ENCODE data around the gene ZNF385B. TPM values are rescaled to one million over a fixed set of nuclear protein-coding genes. Genes with fewer than 3 reads are reported as not detected.
A peak's percentile ranks its signal among the peaks of the same experiment; 100 is the strongest.

The ZNF385B gene
- total RNA-seq (10 to 100 TPM; 34.0 to 51.3 TPM), polyA plus RNA-seq (ENCODE audit: insufficient read length in 6 of 6) (1 to 10 TPM; 4.6 to 7.0 (median 5.6) TPM)
- long read RNA-seq, donor 1, partial matches to known transcripts: 0 of 1 reads
- long read RNA-seq, donor 1, other reads (novel, unspliced or antisense): 0 of 1 reads
- long read RNA-seq, donor 2: 0 reads
- long read RNA-seq, donor 3: 0 reads
- long read RNA-seq, donor 4, partial matches to known transcripts: 7 of 22 reads
- long read RNA-seq, donor 4, other reads (novel, unspliced or antisense): 14 of 22 reads
- long read RNA-seq, donor 5, partial matches to known transcripts: 0 of 1 reads
- long read RNA-seq, donor 5, other reads (novel, unspliced or antisense): 0 of 1 reads
- long read RNA-seq, donor 6: 0 reads
- long read RNA-seq, donor 7: 0 reads
- long read RNA-seq, donor 8: 0 reads
- long read RNA-seq, donor 9: 0 reads
- long read RNA-seq, donor 10, partial matches to known transcripts: 1 of 6 reads
- long read RNA-seq, donor 10, other reads (novel, unspliced or antisense): 5 of 6 reads
- long read RNA-seq, donor 11, partial matches to known transcripts: 6 of 6 reads
- long read RNA-seq, donor 11, other reads (novel, unspliced or antisense): 0 of 6 reads
- long read RNA-seq, donor 12, partial matches to known transcripts: 0 of 2 reads
- long read RNA-seq, donor 12, other reads (novel, unspliced or antisense): 0 of 2 reads

DNA sequence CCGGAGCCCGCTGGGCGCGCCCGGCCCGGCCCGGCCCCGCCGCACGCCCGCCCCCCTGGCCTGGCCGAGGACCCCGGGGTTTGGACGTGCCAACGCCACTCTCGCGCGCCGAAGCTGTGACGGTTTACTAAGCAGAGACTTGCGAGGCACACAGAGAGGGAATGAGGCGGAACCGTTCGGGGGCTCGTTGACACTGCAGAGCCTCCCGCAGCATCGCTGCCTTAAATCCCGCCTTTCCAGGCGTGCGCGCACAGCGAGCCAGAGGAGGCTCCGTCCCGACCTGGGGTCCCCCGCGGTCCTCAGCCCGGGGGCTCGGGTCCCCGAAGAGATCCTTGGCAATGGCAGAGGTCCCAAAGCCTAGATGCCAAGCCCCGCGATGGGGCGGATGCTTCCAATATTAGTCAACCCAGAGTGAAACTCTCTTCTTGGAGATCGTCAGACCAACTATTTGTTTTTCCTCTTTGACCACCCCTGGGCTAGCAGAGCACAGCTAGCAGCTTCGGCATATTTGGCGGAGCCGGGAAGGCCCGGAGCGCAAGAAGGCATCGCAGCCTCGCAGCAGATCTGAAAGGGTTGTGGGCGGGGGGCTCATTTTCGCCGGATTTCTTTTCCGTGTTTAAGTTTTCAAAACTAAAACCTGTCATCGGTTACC, at the start of gene ZNF385B:
ZNF385B (minus strand) TSS at position 197 of the 652 bp plus-strand sequence.
- Histone ChIP-seq H3K4me1 (peaks cover 0 to 9% of the 10 kb centered on the region in 2 donors), H3K27ac (no peak within 1 kb of the TSS), H3K27me3 (peaks cover 7 to 58% of the 10 kb centered on the region in 2 donors), H3K9me3 (no peaks in the 10 kb centered on the region), H3K36me3 (no peaks in the 10 kb centered on the region), H3K4me3 (peak within 1 kb of the TSS; percentile 39 to 41)
- ATAC-seq: peak; percentile 38
- DNase-seq: peak; percentile 19 to 79 (median 28)
- intact Hi-C loops (cut with DNase I): no loop called here
- TF ChIP-seq, protein P1, sequence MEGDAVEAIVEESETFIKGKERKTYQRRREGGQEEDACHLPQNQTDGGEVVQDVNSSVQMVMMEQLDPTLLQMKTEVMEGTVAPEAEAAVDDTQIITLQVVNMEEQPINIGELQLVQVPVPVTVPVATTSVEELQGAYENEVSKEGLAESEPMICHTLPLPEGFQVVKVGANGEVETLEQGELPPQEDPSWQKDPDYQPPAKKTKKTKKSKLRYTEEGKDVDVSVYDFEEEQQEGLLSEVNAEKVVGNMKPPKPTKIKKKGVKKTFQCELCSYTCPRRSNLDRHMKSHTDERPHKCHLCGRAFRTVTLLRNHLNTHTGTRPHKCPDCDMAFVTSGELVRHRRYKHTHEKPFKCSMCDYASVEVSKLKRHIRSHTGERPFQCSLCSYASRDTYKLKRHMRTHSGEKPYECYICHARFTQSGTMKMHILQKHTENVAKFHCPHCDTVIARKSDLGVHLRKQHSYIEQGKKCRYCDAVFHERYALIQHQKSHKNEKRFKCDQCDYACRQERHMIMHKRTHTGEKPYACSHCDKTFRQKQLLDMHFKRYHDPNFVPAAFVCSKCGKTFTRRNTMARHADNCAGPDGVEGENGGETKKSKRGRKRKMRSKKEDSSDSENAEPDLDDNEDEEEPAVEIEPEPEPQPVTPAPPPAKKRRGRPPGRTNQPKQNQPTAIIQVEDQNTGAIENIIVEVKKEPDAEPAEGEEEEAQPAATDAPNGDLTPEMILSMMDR (IDR thresholded peaks at IDR 0.05): no peak

DNA sequence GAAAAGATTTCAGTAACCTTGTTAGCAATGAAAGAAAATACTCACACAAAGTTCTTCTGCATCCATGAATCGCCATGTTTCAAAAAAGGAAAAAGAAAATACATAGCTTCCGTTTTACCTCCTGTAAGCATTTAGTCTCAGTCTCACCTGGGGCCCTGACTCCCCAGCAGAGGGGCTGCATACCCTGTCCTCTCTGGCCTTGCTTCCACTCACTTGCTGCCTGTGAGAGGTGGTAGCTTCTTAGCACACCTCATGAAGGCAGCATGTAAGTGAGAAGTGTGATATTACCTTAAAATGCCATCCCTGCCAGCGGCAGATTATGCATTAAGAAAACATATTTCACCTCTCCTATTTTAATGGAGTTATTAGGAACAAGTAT, 49.3 kb upstream of the ZNF385B start:
- Histone ChIP-seq H3K36me3 (no peaks in the 10 kb centered on the region), H3K4me1 (no peaks in the 10 kb centered on the region), H3K4me3 (no peak overlapping the region), H3K27me3 (no peaks in the 10 kb centered on the region), H3K27ac (no peak overlapping the region), H3K9me3 (no peaks in the 10 kb centered on the region)
- TF ChIP-seq, protein P1 (IDR thresholded peaks at IDR 0.05): no peak
- no peak for ATAC-seq
- intact Hi-C loops (cut with DNase I): no loop called here
- DNase-seq: no peak

DNA sequence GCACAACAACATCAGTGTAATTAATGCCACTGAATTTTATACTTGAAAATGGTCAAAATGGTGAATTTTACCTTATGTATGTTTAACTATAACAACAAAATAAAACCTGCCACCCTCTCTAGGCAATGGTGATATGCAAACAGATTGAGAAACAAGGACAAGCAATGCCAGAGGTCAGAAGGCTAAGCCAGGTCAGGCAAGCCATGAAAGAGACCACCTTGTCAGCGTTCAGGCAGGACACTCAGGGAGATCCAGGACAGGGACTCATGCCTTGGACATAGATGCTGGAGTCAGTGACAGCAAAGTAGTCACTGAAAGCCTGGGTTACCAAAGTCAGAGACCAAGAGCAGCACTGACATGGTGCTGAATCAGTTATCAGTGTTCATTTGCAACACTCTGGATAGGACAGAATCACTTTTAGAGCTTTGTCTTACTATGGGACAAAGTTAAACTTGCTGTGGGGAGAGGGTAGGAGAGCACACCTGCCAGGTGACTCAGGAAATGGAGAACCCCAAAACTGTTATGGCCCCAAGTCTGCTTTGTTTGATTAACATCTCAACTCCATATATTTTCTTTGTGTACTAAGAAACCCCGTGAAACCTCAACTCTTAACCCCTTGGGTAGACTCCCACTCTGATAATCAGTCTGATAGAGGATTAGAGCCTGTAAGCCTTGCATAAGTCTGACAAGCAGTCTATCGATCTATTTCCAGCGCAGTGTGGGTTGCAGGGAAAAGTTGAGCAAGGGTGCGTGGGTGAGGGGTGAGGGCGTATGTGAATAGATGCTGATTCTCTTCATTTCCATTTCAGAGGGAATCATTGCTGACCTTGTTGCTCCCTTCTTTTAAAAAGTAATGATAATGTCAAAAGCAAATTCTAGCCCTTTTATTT, 48.7 kb upstream of the ZNF385B start:
- no peak overlapping the region for H3K27ac ChIP-seq
- intact Hi-C loops (cut with DNase I): no loop called here
- H3K36me3 ChIP-seq: no peaks in the 10 kb centered on the region
- TF ChIP-seq, protein P1 (IDR thresholded peaks at IDR 0.05): no peak
- no peak overlapping the region for H3K4me3 ChIP-seq
- no peaks in the 10 kb centered on the region for H3K9me3 ChIP-seq
- ATAC-seq: no peak
- no peak for DNase-seq
- H3K4me1 ChIP-seq: no peaks in the 10 kb centered on the region
- H3K27me3 ChIP-seq: no peaks in the 10 kb centered on the region

DNA sequence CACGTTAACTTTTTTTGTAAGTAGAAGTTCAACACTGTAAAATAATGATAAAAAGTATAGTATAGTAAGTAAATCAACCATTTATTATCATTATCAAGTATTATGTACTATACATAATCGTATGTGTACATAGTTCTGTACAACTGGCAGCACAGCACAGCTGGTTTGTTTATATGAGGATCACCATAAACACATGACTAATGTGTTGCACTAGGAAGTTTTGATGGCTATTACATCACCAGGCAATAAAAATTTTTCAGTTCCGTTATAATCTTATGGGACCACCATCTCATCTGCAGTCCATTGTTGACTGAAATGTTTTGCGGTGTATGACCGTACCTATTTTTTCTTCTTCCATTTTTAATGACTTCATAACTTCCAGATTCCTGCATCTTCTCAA, 39.2 kb upstream of the ZNF385B start:
- Histone ChIP-seq H3K4me1 (no peaks in the 10 kb centered on the region), H3K27me3 (no peaks in the 10 kb centered on the region), H3K36me3 (no peaks in the 10 kb centered on the region), H3K9me3 (peaks cover 0 to 8% of the 10 kb centered on the region in 2 donors), H3K4me3 (no peak overlapping the region), H3K27ac (no peak overlapping the region)
- no peak for DNase-seq
- no peak for ATAC-seq
- intact Hi-C loops (cut with DNase I): no loop called here
- TF ChIP-seq, protein P1 (IDR thresholded peaks at IDR 0.05): no peak
